ENCODE data around the gene FAM186B.

DNA sequence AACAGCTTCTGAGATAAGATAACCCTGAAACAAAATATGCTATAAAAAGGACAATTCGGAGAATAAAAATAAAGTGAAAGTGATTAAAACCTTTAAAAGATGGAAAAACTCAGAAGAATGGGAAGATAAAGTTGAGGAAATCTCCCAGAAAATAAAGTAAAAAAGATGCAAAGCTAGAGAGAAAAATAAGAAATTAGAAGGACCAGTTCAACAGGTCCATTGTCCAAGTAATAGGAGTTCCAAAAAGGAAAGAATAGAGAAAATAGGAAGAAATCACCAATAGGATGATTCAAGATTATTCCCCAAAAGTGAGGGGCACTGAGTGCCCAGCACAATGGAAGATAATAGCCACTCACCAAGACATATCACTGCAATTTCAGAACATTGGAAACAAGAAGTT is 13.1 kb upstream of the FAM186B start:
- TF ChIP-seq CTCF (IDR thresholded peaks at IDR 0.05; ENCODE audit: insufficient read depth, low read depth, low read length) (no peak), EZH2 (IDR thresholded peaks at IDR 0.05; ENCODE audit: insufficient read depth, low read length) (no peak)
